ENCODE results near the gene GPR18.

The GPR18 gene

DNA sequence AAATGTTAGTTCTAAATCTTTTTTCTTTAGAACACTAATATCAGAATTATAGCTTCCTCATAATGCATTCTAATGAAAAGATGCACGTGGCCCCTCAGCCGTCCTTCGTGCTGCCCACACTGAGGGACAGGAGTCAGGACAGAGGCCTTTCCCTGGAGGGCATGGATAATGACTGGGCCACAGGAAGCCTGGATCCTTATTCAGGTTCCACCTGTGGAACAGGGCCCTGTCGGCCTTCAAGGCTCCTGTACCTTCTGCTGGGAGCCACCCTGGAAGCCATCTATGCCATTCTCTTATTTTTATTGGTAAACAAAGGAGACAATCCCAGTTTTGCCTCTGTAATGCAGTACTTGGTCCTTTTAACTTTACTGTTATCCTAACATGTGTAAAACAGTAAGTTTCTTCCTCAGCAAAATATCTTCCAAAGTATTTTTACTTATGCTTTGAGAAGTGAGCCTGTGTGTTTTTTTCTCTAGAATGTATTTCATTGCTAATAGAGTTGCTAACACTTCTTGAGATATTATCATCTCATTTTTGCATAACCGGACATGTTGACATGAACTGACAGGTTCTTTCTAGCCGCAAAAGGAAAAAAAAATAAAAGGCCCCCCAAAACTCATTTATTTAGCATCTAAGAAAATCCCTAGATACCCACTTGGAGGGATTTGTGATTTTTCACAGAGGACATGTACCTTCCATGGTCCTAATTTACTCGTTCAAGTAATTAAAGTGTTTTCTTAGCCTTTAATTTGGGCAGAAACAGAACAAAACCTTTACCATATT, 43.1 kb upstream of the GPR18 start:
- Histone ChIP-seq H3K27me3 (replicated peaks; ENCODE audit: insufficient read depth, low read length) (no peaks in the 10 kb centered on the region), H3K27ac (ENCODE audit: low read length) (no peak overlapping the region), H3F3A (ENCODE audit: insufficient read depth, low read length) (no peaks in the 10 kb centered on the region), H2AFZ (ENCODE audit: low read length) (no peak overlapping the region), H3K36me3 (replicated peaks; ENCODE audit: insufficient read depth, low read length) (no peaks in the 10 kb centered on the region), H4K20me1 (ENCODE audit: insufficient read depth, low read length) (no peaks in the 10 kb centered on the region), H3K9me2 (replicated peaks; ENCODE audit: insufficient read depth, low read length) (no peaks in the 10 kb centered on the region), H3K79me2 (ENCODE audit: low read length) (no peaks in the 10 kb centered on the region), H3K9me3 (replicated peaks; ENCODE audit: insufficient read depth, low read length) (no peaks in the 10 kb centered on the region), H3K4me2 (ENCODE audit: low read depth, low read length) (no peak overlapping the region), H3K9ac (ENCODE audit: low read length) (no peak overlapping the region), H3K4me1 (ENCODE audit: low read length) (no peaks in the 10 kb centered on the region), H3K4me3 (ENCODE audit: low read length) (no peak overlapping the region)
- TF ChIP-seq, protein P1, sequence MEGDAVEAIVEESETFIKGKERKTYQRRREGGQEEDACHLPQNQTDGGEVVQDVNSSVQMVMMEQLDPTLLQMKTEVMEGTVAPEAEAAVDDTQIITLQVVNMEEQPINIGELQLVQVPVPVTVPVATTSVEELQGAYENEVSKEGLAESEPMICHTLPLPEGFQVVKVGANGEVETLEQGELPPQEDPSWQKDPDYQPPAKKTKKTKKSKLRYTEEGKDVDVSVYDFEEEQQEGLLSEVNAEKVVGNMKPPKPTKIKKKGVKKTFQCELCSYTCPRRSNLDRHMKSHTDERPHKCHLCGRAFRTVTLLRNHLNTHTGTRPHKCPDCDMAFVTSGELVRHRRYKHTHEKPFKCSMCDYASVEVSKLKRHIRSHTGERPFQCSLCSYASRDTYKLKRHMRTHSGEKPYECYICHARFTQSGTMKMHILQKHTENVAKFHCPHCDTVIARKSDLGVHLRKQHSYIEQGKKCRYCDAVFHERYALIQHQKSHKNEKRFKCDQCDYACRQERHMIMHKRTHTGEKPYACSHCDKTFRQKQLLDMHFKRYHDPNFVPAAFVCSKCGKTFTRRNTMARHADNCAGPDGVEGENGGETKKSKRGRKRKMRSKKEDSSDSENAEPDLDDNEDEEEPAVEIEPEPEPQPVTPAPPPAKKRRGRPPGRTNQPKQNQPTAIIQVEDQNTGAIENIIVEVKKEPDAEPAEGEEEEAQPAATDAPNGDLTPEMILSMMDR (IDR thresholded peaks at IDR 0.05; ENCODE audit: low read length), result no peak
- no peak for TF ChIP-seq EZH2phosphoT487 (IDR thresholded peaks at IDR 0.05; ENCODE audit: low read length)
- TF ChIP-seq EZH2 (optimal IDR thresholded peaks at IDR 0.05; ENCODE audit: low read depth, low read length), result no peak
- DNase-seq, result no peak

DNA sequence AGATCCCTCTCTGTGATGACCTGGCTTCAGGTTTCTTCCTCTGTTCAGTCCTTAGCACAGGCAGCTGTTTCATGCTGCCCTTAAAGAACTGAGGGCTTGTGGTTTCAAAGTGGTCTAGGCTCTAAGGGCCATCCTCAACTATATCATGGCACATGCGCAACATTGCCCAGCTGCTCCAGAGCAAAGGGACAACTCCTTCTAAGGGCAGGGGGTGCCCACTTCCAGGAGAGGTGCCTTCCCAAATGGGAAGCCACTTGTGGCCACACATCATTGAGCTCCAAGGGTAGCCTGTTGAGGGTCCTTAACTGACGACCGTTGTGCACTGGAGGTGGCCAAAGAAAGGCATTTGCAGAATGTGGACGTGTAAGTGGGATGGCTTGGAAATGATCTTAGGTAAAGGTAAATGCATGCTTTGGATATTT, 41.8 kb upstream of the GPR18 start:
- no peaks in the 10 kb centered on the region for H4K20me1 ChIP-seq (ENCODE audit: insufficient read depth, low read length)
- no peaks in the 10 kb centered on the region for H3K9me3 ChIP-seq (replicated peaks; ENCODE audit: insufficient read depth, low read length)
- H2AFZ ChIP-seq (ENCODE audit: low read length), result no peak overlapping the region
- H3F3A ChIP-seq (ENCODE audit: insufficient read depth, low read length), result no peaks in the 10 kb centered on the region
- no peak overlapping the region for H3K4me2 ChIP-seq (ENCODE audit: low read depth, low read length)
- no peaks in the 10 kb centered on the region for H3K4me1 ChIP-seq (ENCODE audit: low read length)
- H3K9me2 ChIP-seq (replicated peaks; ENCODE audit: insufficient read depth, low read length), result no peaks in the 10 kb centered on the region
- no peaks in the 10 kb centered on the region for H3K27me3 ChIP-seq (replicated peaks; ENCODE audit: insufficient read depth, low read length)
- H3K36me3 ChIP-seq (replicated peaks; ENCODE audit: insufficient read depth, low read length), result no peaks in the 10 kb centered on the region
- TF ChIP-seq, protein P1 (IDR thresholded peaks at IDR 0.05; ENCODE audit: low read length), result no peak
- TF ChIP-seq EZH2 (optimal IDR thresholded peaks at IDR 0.05; ENCODE audit: low read depth, low read length) (no peak), EZH2phosphoT487 (IDR thresholded peaks at IDR 0.05; ENCODE audit: low read length) (no peak)
- no peak overlapping the region for H3K27ac ChIP-seq (ENCODE audit: low read length)
- H3K9ac ChIP-seq (ENCODE audit: low read length), result no peak overlapping the region
- H3K4me3 ChIP-seq (ENCODE audit: low read length), result no peak overlapping the region
- no peak for DNase-seq
- H3K79me2 ChIP-seq (ENCODE audit: low read length), result no peaks in the 10 kb centered on the region

DNA sequence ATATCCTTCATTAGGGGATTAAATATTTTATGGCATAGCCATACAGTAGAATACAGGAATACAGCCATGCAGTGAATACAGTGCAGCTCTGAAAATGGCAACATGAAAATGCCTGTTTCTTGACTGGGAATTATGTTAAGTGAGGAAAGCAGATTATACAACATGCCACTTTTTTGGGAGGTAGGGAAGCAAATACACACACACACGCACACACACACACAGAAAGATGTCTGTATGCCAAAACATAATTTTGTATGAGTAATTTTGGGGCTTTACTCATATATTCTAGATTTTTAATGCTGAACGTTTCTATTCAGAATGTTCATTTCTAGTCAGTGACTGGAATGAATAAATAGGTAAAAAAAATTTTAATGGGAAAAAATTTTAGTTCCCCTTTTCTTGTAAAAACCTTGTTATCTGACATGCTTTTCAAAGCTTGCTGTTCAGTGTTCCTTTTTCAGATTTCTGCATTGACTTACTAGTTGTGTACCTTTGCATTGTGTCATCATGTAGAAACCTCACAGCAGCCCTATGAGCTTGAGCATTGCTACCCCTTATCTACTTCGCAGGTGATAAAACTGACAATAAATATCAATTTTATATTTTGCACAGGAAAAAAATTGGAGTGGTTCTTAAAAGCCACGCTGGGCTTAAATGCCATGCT, 41.2 kb upstream of the GPR18 start:
- Histone ChIP-seq H3K4me3 (ENCODE audit: low read length) (no peak overlapping the region), H3K4me2 (ENCODE audit: low read depth, low read length) (no peak overlapping the region), H3K9ac (ENCODE audit: low read length) (no peak overlapping the region), H4K20me1 (ENCODE audit: insufficient read depth, low read length) (no peaks in the 10 kb centered on the region), H3K9me3 (replicated peaks; ENCODE audit: insufficient read depth, low read length) (no peaks in the 10 kb centered on the region), H3K4me1 (ENCODE audit: low read length) (no peaks in the 10 kb centered on the region), H3F3A (ENCODE audit: insufficient read depth, low read length) (no peaks in the 10 kb centered on the region), H3K36me3 (replicated peaks; ENCODE audit: insufficient read depth, low read length) (no peaks in the 10 kb centered on the region), H3K27ac (ENCODE audit: low read length) (no peak overlapping the region), H3K9me2 (replicated peaks; ENCODE audit: insufficient read depth, low read length) (no peaks in the 10 kb centered on the region), H2AFZ (ENCODE audit: low read length) (no peak overlapping the region), H3K79me2 (ENCODE audit: low read length) (no peaks in the 10 kb centered on the region), H3K27me3 (replicated peaks; ENCODE audit: insufficient read depth, low read length) (no peaks in the 10 kb centered on the region)
- no peak for DNase-seq
- TF ChIP-seq EZH2phosphoT487 (IDR thresholded peaks at IDR 0.05; ENCODE audit: low read length) (no peak), EZH2 (optimal IDR thresholded peaks at IDR 0.05; ENCODE audit: low read depth, low read length) (no peak)
- TF ChIP-seq, protein P1 (IDR thresholded peaks at IDR 0.05; ENCODE audit: low read length), result no peak
